Muscle of arm (tissue), 12 donors: Measurements from ENCODE around the gene RCN1. TPM values are rescaled to one million over a fixed set of nuclear protein-coding genes. Genes with fewer than 3 reads are reported as not detected.
"Not testable (repeated sequence)": the region's sequence is repeated elsewhere in the genome, so short reads cannot be mapped to it uniquely, and the experiment has no call there.

Source experiments
- DNase-seq: peaks from one replicate; pipeline ENCODE4 v3.0.0-alpha.2; 2013
- polyA plus RNA-seq, 12 donors: library from polyadenylated mRNA; unstranded; fragments of 120-200 nt; gene quantifications; one replicate each; pipeline ENCODE4 v1.2.1, GENCODE V29; 2013; ENCODE audit not compliant: insufficient read length in 12 of 12

The RCN1 gene
- polyA plus RNA-seq, 12 donors, result 117 to 231 (median 149) TPM; not detected in 1

GRCh38 chr11:32071811-32072210 is 19.1 kb upstream of the RCN1 start:
- no peak for DNase-seq

GRCh38 chr11:32072872-32073643 is 17.8 kb upstream of the RCN1 start:
- DNase-seq, result no peak

- DNase-seq, result no peak
These were observed 17.2 kb upstream of the RCN1 start for GRCh38 chr11:32073644-32074026.

- no peak for DNase-seq
These were observed 11.3 kb upstream of the RCN1 start for GRCh38 chr11:32079553-32079952.

GRCh38 chr11:32080361-32080980 is 10.4 kb upstream of the RCN1 start:
- no peak for DNase-seq

- no peak for DNase-seq
These were observed 9.7 kb upstream of the RCN1 start for GRCh38 chr11:32081129-32081641.

GRCh38 chr11:32081901-32082300 is 9.0 kb upstream of the RCN1 start:
- no peak for DNase-seq

- DNase-seq, result no peak
These were observed 8.4 kb upstream of the RCN1 start for GRCh38 chr11:32082346-32082986.

- no peak for DNase-seq
These were observed 3.3 kb upstream of the RCN1 start for GRCh38 chr11:32087597-32087996.

GRCh38 chr11:32088117-32088941 is 2.5 kb upstream of the RCN1 start:
- DNase-seq, result no peak

- no peak for DNase-seq
These were observed 1.8 kb downstream of the RCN1 start for GRCh38 chr11:32092581-32093170.

- DNase-seq, result no peak
These were observed 4.0 kb downstream of the RCN1 start for GRCh38 chr11:32094923-32095322.

- DNase-seq, result no peak
These were observed 7.4 kb downstream of the RCN1 start for GRCh38 chr11:32098142-32098903.

GRCh38 chr11:32099516-32099915 is 8.6 kb downstream of the RCN1 start:
- no peak for DNase-seq

GRCh38 chr11:32100495-32100894 is 9.6 kb downstream of the RCN1 start:
- no peak for DNase-seq

- no peak for DNase-seq
These were observed 10.9 kb downstream of the RCN1 start for GRCh38 chr11:32101791-32102190.

- DNase-seq, result not testable (repeated sequence)
These were observed 12.3 kb downstream of the RCN1 start for GRCh38 chr11:32103121-32103719.

GRCh38 chr11:32103941-32104340 is 13.1 kb downstream of the RCN1 start:
- DNase-seq, result no peak

GRCh38 chr11:32105871-32106560 is 15.1 kb downstream of the RCN1 start:
- DNase-seq, result no peak

GRCh38 chr11:32107647-32108046 is 16.8 kb downstream of the RCN1 start:
- DNase-seq, result no peak
